Immature natural killer cell (primary cell): Measurements from ENCODE around the gene FRMD3. TPM values are rescaled to one million over a fixed set of nuclear protein-coding genes. Genes with fewer than 3 reads are reported as not detected.

Experiments
- DNase-seq, 3 donors: peaks; one replicate each; pipeline ENCODE4 v3.0.0; 2022; ENCODE audit warnings: mixed read lengths in 1 of 3
- H3K27ac Mint-ChIP-seq, 6 donors: one replicate each; pipeline ENCODE4 v1.8.0; 2020; ENCODE audit warnings: mixed read lengths in 6 of 6, mild to moderate bottlenecking in 5 of 6, inconsistent platforms in 4 of 6, moderate library complexity in 3 of 6
- H3K27me3 Mint-ChIP-seq, 3 donors: one replicate each; pipeline ENCODE4 v1.8.0; 2020 to 2021; ENCODE audit warnings: low read depth in 3 of 3, mild to moderate bottlenecking in 3 of 3, mixed read lengths in 3 of 3, moderate library complexity in 3 of 3, inconsistent platforms in 1 of 3
- H3K36me3 Mint-ChIP-seq, 3 donors: one replicate each; pipeline ENCODE4 v1.8.0; 2020; ENCODE audit warnings: mixed read lengths in 3 of 3, inconsistent platforms in 2 of 3, mild to moderate bottlenecking in 2 of 3
- H3K4me1 Mint-ChIP-seq, 2 donors: one replicate each; pipeline ENCODE4 v1.8.0; 2020; ENCODE audit warnings: inconsistent platforms in 2 of 2, mild to moderate bottlenecking in 2 of 2, mixed read lengths in 2 of 2, moderate library complexity in 1 of 2
- H3K4me3 Mint-ChIP-seq, 5 donors: one replicate each; pipeline ENCODE4 v1.8.0; 2020; ENCODE audit warnings: mild to moderate bottlenecking in 5 of 5, mixed read lengths in 5 of 5, inconsistent platforms in 3 of 5, moderate library complexity in 3 of 5
- H3K9me3 Mint-ChIP-seq, 6 donors: one replicate each; pipeline ENCODE4 v1.8.0; 2020; ENCODE audit warnings: mild to moderate bottlenecking in 6 of 6, mixed read lengths in 6 of 6, inconsistent platforms in 4 of 6, moderate library complexity in 3 of 6
- polyA plus RNA-seq, 3 donors: library from polyadenylated mRNA; unstranded; fragments of 300-500 nt; fragmentation: Illumina TruSeq; gene quantifications; one replicate each; pipeline ENCODE4 v1.2.3, GENCODE V29; 2021

Gene FRMD3
- polyA plus RNA-seq = 1 to 10 TPM in 2 of 3 donors, not detected in 1; 1.1 to 2.6 TPM

- Mint-ChIP-seq H3K4me3 (no peak within 1 kb of the TSS), H3K9me3 (peaks cover 0 to 3% (median 0%) of the 10 kb centered on the region in 6 donors), H3K36me3 (no peaks in the 10 kb centered on the region), H3K4me1 (peaks cover 0 to 4% of the 10 kb centered on the region in 2 donors), H3K27ac (no peak within 1 kb of the TSS), H3K27me3 (peaks cover 12 to 21% (median 13%) of the 10 kb centered on the region in 3 donors)
- no peak for DNase-seq
These were observed at the start of gene FRMD3 for GRCh38 chr9:83538172-83538889. Gene FRMD3 (minus strand): TSS chr9:83538401. CDS start chr9:83538231, 170 bp downstream.

- DNase-seq = no peak
- H3K27ac Mint-ChIP-seq = no peak overlapping the region
- peaks cover 3 to 7% (median 4%) of the 10 kb centered on the region in 3 donors for H3K36me3 Mint-ChIP-seq
- H3K4me3 Mint-ChIP-seq = no peak overlapping the region
- peaks cover 0 to 1% (median 0%) of the 10 kb centered on the region in 3 donors for H3K27me3 Mint-ChIP-seq
- H3K4me1 Mint-ChIP-seq = no peaks in the 10 kb centered on the region
- no peaks in the 10 kb centered on the region for H3K9me3 Mint-ChIP-seq
These were observed 46.8 kb upstream of the FRMD3 start for GRCh38 chr9:83584995-83585394.

DNA sequence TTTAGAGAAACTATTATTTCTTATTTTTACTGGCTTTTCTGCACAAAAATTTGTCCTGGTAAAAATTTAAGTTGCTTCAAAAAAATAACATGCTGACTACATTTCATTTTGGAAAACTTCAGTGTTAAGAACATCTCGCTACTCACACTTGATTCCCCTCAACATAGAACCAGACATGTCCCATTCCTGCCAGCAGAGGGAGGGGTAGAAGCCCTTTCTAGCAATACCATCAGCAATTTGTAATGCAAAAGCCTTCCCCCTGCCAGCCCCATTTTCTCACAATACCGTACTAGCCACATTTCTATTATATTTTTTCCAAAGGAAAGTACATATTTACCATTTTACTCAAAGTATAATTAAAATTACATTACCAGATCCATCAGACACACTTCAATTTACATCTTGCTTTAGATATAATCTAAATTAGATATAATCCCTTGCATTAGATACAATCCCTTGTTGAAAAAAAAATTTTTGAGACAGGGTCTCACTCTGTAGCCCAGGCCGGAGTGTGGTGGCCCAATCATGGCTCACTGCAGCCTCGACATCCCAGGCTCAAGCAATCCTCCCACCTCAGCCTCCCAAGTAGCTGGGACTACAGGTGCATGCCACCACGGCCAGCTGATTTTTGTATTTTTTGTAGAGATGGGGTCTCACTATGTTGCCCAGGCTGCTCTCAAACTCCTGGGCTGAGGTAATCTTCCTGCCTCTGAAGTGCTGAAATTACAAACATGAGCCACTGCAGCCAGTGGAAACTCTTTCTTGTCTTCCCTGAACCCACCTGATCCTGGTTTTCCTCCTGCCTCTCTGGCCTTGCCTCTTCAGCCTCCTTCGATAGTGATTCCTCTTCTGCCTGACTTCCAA, 45.2 kb upstream of the FRMD3 start:
- Mint-ChIP-seq H3K4me3 (no peak overlapping the region), H3K4me1 (no peaks in the 10 kb centered on the region), H3K27me3 (peaks cover 0 to 1% (median 0%) of the 10 kb centered on the region in 3 donors), H3K36me3 (peaks cover 4 to 13% (median 11%) of the 10 kb centered on the region in 3 donors), H3K9me3 (peaks cover 0 to under 1% (median 0%) of the 10 kb centered on the region in 6 donors), H3K27ac (no peak overlapping the region)
- DNase-seq = peak; percentile 5 to 30 (median 11)

DNA sequence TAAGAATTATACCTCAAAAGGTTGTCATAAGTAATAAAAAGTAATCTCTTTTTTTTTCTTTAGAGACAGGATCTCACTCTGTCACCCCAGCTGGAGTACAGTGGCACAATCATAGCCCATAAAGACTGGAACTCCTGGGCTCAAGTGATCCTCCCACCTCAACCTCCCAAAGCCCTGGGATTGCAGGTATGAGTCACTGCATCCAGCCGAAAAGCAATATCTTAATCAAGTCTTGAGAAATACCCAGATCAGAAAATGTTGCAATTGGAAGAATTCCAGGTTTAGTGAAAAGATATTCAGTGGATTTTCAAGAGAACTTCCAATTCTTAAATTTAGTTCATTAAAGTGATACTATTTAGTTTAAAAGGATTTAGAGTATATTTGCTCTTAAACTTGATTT, 43.8 kb upstream of the FRMD3 start:
- Mint-ChIP-seq H3K27me3 (peaks cover 0 to 1% (median 0%) of the 10 kb centered on the region in 3 donors), H3K9me3 (peaks cover 0 to 10% (median 0%) of the 10 kb centered on the region in 6 donors), H3K36me3 (peaks cover 9 to 23% (median 11%) of the 10 kb centered on the region in 3 donors)

GRCh38 chr9:83574482-83574881, 36.3 kb upstream of the FRMD3 start:
- H3K36me3 Mint-ChIP-seq = peaks cover 5 to 16% (median 6%) of the 10 kb centered on the region in 3 donors
- no peaks in the 10 kb centered on the region for H3K4me1 Mint-ChIP-seq
- peaks cover 0 to 2% (median 0%) of the 10 kb centered on the region in 3 donors for H3K27me3 Mint-ChIP-seq
- H3K4me3 Mint-ChIP-seq = no peak overlapping the region
- DNase-seq = no peak
- H3K27ac Mint-ChIP-seq = no peak overlapping the region
- H3K9me3 Mint-ChIP-seq = peaks cover 0 to 10% (median 0%) of the 10 kb centered on the region in 6 donors

More for the DNA sequence above, 43.8 kb upstream of the FRMD3 start:
- no peaks in the 10 kb centered on the region for H3K4me1 Mint-ChIP-seq
- no peak for DNase-seq
- no peak overlapping the region for H3K4me3 Mint-ChIP-seq
- H3K27ac Mint-ChIP-seq = no peak overlapping the region

DNA sequence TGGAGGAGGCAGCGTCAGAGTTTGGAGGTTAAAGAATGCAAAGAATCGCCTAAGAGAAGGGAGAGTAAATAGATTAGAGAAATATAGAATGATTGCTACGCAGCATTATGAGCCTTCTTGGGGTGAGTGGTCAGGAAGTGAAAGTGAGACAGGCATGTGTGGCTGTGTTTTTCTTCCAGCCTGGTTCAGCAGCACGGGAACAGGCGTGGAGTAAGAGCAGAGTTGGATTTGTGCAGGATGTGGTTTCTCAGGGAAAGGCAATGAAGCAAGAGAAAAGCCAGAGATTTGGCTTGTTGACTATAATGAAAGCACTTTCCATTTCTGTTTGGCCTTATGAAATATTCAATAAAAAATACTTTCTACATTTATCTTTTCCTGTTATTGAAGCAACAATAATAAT, 34.3 kb upstream of the FRMD3 start:
- Mint-ChIP-seq H3K27ac (no peak overlapping the region), H3K36me3 (peaks cover 0 to 6% (median 3%) of the 10 kb centered on the region in 3 donors), H3K4me1 (no peaks in the 10 kb centered on the region)

DNA sequence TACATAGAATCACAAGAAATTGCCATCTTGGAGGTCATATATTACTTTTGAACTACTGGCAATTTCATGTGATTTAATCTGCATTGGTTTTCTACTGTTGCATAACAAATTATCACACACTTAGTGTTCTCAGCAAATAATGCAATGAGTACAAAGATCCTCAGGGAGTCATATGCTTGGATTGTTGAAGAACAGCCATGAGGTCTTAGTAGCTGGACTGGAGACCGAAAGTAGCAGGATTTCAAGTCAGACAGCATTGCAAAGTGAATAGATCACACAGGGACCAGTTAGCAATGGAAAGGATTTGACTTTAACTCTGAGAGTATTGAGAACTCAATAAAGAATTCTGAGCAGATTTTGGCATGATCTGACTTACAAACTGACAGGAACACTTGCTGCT, 32.2 kb upstream of the FRMD3 start:
- Mint-ChIP-seq H3K27me3 (peaks cover 0 to 2% (median 1%) of the 10 kb centered on the region in 3 donors), H3K36me3 (peaks cover 0 to 4% (median 0%) of the 10 kb centered on the region in 3 donors), H3K27ac (no peak overlapping the region), H3K9me3 (no peaks in the 10 kb centered on the region), H3K4me1 (no peaks in the 10 kb centered on the region), H3K4me3 (no peak overlapping the region)
- DNase-seq = no peak

More for the DNA sequence above, 34.3 kb upstream of the FRMD3 start:
- H3K27me3 Mint-ChIP-seq = peaks cover 0 to 2% (median 0%) of the 10 kb centered on the region in 3 donors
- no peak for DNase-seq
- no peak overlapping the region for H3K4me3 Mint-ChIP-seq
- peaks cover 0 to 4% (median 0%) of the 10 kb centered on the region in 6 donors for H3K9me3 Mint-ChIP-seq

DNA sequence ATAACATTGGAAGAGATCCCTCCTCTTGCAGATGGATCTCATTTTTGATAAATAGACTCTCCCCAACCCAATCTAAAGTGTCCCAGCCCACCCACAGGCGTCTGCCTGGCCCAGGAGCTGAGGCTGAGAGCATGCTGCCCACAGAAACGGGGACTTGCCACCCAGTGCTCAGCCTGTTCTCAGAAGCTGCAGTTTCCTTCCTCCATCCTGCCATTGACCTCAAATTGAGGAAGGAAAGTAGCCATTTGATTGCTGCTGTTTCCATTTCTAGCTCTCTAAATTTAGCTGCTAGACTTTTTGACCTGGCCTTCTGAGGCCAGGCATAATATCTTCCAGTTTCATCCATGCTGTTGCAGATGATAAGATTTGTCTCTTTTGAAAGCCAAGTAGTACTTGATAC, 31.1 kb upstream of the FRMD3 start:
- Mint-ChIP-seq H3K9me3 (no peaks in the 10 kb centered on the region), H3K27me3 (peaks cover 0 to 1% (median 0%) of the 10 kb centered on the region in 3 donors), H3K36me3 (peaks cover 0 to 5% (median 0%) of the 10 kb centered on the region in 3 donors), H3K4me3 (no peak overlapping the region), H3K27ac (no peak overlapping the region), H3K4me1 (no peaks in the 10 kb centered on the region)
- no peak for DNase-seq

DNA sequence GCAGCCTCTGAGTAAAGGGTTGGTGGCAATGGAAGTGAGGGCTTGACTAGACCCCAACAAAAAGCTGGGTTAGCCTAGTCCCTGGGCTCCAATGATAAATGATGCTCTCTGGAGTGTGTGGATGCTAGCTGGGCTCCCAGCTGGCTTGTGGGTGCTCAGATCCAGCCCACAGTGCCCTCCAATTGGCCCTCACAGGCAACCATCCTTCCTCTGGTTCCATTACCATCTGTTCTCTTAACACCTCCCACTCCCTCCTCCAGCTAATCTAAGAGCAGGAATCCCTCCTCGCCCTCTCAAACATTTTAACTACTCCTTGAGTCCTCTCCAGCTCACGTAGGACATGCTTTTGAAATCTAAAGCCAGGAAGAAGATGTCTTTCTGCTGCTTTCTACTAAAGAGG, 25.2 kb upstream of the FRMD3 start:
- H3K27me3 Mint-ChIP-seq = peaks cover 0 to 2% (median 1%) of the 10 kb centered on the region in 3 donors
- no peak overlapping the region for H3K4me3 Mint-ChIP-seq

DNA sequence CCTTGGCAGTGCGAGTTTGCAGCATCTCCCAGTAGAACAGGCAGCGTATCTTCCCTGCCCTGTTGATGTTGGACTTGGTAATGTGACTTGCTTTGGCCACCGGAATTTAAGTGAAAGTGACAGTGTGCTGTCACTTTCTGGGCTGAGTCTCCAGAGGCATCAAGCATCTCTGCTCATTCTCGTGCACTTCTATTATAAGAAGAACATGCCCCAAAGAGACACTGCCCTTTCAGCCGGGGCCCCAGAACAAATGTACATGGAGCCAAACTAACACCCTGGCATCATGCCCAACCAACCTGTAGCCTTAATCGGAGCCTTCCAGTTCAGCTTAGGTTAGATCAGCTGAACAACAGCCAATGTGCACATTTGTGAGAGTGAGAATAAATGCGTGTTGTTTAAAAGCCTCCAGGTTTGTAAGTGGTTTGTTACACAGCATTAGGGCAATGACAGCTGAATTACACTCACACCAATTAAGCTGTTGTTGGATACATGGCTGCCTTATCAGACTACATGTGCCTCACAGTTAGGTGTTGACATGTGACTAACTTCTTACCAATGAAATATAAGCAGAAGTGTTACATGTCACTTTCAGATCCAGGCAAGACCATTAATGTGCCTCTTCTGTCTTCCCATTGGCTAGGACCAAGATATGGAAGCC, 22.1 kb upstream of the FRMD3 start:
- Mint-ChIP-seq H3K27ac (no peak overlapping the region), H3K4me1 (no peaks in the 10 kb centered on the region), H3K36me3 (peaks cover 0 to 17% (median 9%) of the 10 kb centered on the region in 3 donors)

More for the DNA sequence above, 25.2 kb upstream of the FRMD3 start:
- no peak for DNase-seq
- Mint-ChIP-seq H3K36me3 (peaks cover 0 to 10% (median 0%) of the 10 kb centered on the region in 3 donors), H3K9me3 (no peaks in the 10 kb centered on the region), H3K4me1 (no peaks in the 10 kb centered on the region), H3K27ac (no peak overlapping the region)

DNA sequence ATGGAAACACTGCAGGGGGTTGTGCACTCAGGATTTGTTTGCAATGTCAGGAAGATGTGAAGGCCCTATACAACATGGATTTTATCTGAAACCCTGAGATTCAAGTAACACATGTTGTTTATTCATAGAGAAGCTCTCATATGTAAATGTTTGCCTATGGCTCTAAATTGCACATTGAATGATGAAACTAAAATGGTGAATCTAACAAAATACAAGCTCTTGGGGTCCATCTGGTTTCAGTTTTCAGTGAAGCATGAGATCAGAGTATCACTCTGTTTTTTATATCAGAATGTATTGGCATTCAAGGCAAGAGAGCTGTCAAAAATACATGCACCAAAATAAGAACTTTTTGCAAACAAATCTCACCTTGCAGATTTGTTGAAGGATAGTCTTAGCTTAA, 19.6 kb upstream of the FRMD3 start:
- no peak overlapping the region for H3K27ac Mint-ChIP-seq
- peaks cover 1 to 7% (median 3%) of the 10 kb centered on the region in 3 donors for H3K27me3 Mint-ChIP-seq
- no peak for DNase-seq
- H3K36me3 Mint-ChIP-seq = peaks cover 6 to 16% (median 14%) of the 10 kb centered on the region in 3 donors
- H3K9me3 Mint-ChIP-seq = peaks cover 4 to 16% (median 12%) of the 10 kb centered on the region in 6 donors
- H3K4me1 Mint-ChIP-seq = no peaks in the 10 kb centered on the region
- no peak overlapping the region for H3K4me3 Mint-ChIP-seq

More for the DNA sequence above, 22.1 kb upstream of the FRMD3 start:
- peaks cover 0 to 1% (median 1%) of the 10 kb centered on the region in 3 donors for H3K27me3 Mint-ChIP-seq
- peaks cover 0 to 2% (median 0%) of the 10 kb centered on the region in 6 donors for H3K9me3 Mint-ChIP-seq
- no peak overlapping the region for H3K4me3 Mint-ChIP-seq
- DNase-seq = no peak

DNA sequence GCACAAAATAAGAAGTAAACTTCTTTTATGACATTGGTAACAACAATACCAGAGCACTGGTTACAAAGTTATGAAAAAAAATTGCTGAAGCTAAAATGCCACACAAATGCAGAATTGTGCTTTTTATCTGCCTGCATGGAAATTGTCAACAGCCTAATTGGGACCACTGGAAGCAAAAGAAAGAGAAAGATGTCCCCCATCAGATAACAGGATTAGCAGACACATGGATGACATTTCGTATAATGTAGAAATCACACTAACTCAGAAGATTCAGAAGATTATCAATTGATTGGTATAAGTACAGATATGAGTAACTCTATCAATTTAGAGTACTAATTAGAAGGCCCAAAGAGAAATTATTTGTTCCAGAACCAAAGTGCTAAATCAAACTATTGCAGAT, 19.1 kb upstream of the FRMD3 start:
- Mint-ChIP-seq H3K9me3 (peaks cover 4 to 20% (median 15%) of the 10 kb centered on the region in 6 donors), H3K4me3 (no peak overlapping the region), H3K27me3 (peaks cover 1 to 7% (median 3%) of the 10 kb centered on the region in 3 donors), H3K4me1 (no peaks in the 10 kb centered on the region), H3K27ac (no peak overlapping the region), H3K36me3 (peaks cover 6 to 16% (median 14%) of the 10 kb centered on the region in 3 donors)
- no peak for DNase-seq

GRCh38 chr9:83554278-83554677, 16.1 kb upstream of the FRMD3 start:
- Mint-ChIP-seq H3K4me1 (no peaks in the 10 kb centered on the region), H3K9me3 (peaks cover 6 to 39% (median 22%) of the 10 kb centered on the region in 6 donors)
- no peak for DNase-seq

More at GRCh38 chr9:83554278-83554677, 16.1 kb upstream of the FRMD3 start:
- peaks cover 6 to 10% (median 8%) of the 10 kb centered on the region in 3 donors for H3K27me3 Mint-ChIP-seq
- peaks cover 6 to 16% (median 10%) of the 10 kb centered on the region in 3 donors for H3K36me3 Mint-ChIP-seq
- H3K27ac Mint-ChIP-seq = no peak overlapping the region
- H3K4me3 Mint-ChIP-seq = no peak overlapping the region
